OCI-LY3 (cell line): ENCODE measurements around the gene PPP1R12B.
"Not testable (repeated sequence)": the region's sequence is repeated elsewhere in the genome, so short reads cannot be mapped to it uniquely, and the experiment has no call there.

ENCODE experiments used
- EZH2phosphoT487 ChIP-seq: fragments of 200-600 bp; shearing (Covaris generic); IDR thresholded peaks from 2 replicates; pipeline ENCODE4 v1.6.1; 2018; ENCODE audit warnings: antibody characterized with exemption, mixed run types, low read depth
- TF ChIP-seq, protein P1 (sequence below): fragments of 200-600, 300-600 bp; sonication (generic); IDR thresholded peaks from 2 replicates; pipeline ENCODE4 v1.5.1; 2014; ENCODE audit warnings: antibody characterized with exemption, low read length, low read depth

DNA sequence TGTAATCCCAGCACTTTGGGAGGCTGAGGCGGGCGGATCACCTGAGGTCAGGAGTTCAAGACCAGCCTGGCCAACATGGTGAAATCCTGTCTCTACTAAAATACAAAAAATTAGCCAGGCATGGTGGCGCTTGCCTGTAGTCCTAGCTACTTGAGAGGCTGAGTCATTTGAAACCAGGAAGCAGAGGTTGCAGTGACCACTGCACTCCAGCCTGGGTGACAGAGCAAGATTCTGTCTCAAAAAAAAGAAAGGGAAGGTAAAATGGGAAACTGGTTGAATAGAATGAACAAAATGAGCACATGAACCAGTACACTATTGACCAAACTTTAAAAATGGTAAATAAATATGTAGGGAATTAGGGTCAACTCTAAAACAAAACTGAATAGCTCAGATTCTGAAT, 120.2 kb downstream of the PPP1R12B start:
- TF ChIP-seq, protein P1, sequence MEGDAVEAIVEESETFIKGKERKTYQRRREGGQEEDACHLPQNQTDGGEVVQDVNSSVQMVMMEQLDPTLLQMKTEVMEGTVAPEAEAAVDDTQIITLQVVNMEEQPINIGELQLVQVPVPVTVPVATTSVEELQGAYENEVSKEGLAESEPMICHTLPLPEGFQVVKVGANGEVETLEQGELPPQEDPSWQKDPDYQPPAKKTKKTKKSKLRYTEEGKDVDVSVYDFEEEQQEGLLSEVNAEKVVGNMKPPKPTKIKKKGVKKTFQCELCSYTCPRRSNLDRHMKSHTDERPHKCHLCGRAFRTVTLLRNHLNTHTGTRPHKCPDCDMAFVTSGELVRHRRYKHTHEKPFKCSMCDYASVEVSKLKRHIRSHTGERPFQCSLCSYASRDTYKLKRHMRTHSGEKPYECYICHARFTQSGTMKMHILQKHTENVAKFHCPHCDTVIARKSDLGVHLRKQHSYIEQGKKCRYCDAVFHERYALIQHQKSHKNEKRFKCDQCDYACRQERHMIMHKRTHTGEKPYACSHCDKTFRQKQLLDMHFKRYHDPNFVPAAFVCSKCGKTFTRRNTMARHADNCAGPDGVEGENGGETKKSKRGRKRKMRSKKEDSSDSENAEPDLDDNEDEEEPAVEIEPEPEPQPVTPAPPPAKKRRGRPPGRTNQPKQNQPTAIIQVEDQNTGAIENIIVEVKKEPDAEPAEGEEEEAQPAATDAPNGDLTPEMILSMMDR, result not testable (repeated sequence)
- not testable (repeated sequence) for TF ChIP-seq EZH2phosphoT487
